Uterus (tissue), 4 donors: ENCODE data around the gene SUGCT. TPM values are rescaled to one million over a fixed set of nuclear protein-coding genes. Genes with fewer than 3 reads are reported as not detected.
"Not testable (repeated sequence)": the region's sequence is repeated elsewhere in the genome, so short reads cannot be mapped to it uniquely, and the experiment has no call there.

ENCODE experiments used
- DNase-seq, 2 donors: peaks; one replicate each; pipeline ENCODE4 v3.0.0-alpha.2; 2019 to 2020
- H3K27ac ChIP-seq, 2 donors: fragments of 200-600 bp; sonication (generic); 1 replicate in 1 of 2; 2 replicates in 1 of 2; pipeline ENCODE4 v1.5.1; 2016 to 2018
- H3K27me3 ChIP-seq, 2 donors: fragments of 200-600 bp; sonication (generic); one replicate each; pipeline ENCODE4 v1.5.1; 2018 to 2019; ENCODE audit warnings: control low read depth in 1 of 2
- H3K36me3 ChIP-seq, 2 donors: fragments of 200-600 bp; sonication (generic); one replicate each; pipeline ENCODE4 v1.5.1; 2019; ENCODE audit warnings: control low read depth in 1 of 2
- H3K4me1 ChIP-seq, 2 donors: fragments of 200-600 bp; sonication (generic); one replicate each; pipeline ENCODE4 v1.5.1; 2018 to 2019; ENCODE audit warnings: control low read depth in 1 of 2
- H3K4me3 ChIP-seq, 2 donors: fragments of 200-600 bp; sonication (generic); 1 replicate in 1 of 2; 2 replicates in 1 of 2; pipeline ENCODE4 v1.5.1; 2018 to 2019; ENCODE audit warnings: mild to moderate bottlenecking in 1 of 2
- H3K9me3 ChIP-seq, 2 donors: fragments of 200-600 bp; sonication (generic); one replicate each; pipeline ENCODE4 v1.5.1; 2019; ENCODE audit warnings: control low read depth in 1 of 2
- CTCF ChIP-seq, 4 experiments: fragments of 200-600 bp in 2 of 4; fragments of 450-650 bp in 2 of 4; sonication (generic) in 2 of 4; IDR thresholded peaks; one replicate each; pipeline ENCODE4 v1.5.1; 2016 to 2019; ENCODE audit warnings: antibody characterized with exemption in 4 of 4, mild to moderate bottlenecking in 2 of 4, moderate library complexity in 1 of 4
- POLR2A ChIP-seq, 2 donors: fragments of 450-650 bp; IDR thresholded peaks; one replicate each; pipeline ENCODE4 v1.6.1; 2016; ENCODE audit warnings: antibody characterized with exemption in 2 of 2, mild to moderate bottlenecking in 1 of 2, moderate library complexity in 1 of 2
- intact Hi-C: fragments of 100-400 bp; cut with DNase I; formaldehyde crosslinking; loops from one replicate; pipeline ENCODE4 v1.15.1; 2023; ENCODE audit warnings: low total_unique reads
- total RNA-seq, 4 donors: library from RNA; depleted of rRNA in 3 of 4; stranded (reverse); fragments of >200 nt in 3 of 4; gene quantifications; one replicate each; pipeline versions ENCODE4 v1.1.0 to v1.2.4, GENCODE V29; 2014 to 2023
- donor health status: DM: yes; HTN: yes; CAD: no.

The SUGCT gene
- total RNA-seq, 4 donors from 2014 or later = 2.0 to 9.6 (median 6.3) TPM; not detected in 1

- TF ChIP-seq CTCF (IDR thresholded peaks at IDR 0.05) (no peak), POLR2A (IDR thresholded peaks at IDR 0.05) (no peak)
- no peak overlapping the region for H3K27ac ChIP-seq
- DNase-seq = no peak
- H3K4me1 ChIP-seq = peaks cover 3 to 4% of the 10 kb centered on the region in 2 donors
- no peaks in the 10 kb centered on the region for H3K36me3 ChIP-seq
- intact Hi-C loops = no loop called here
- H3K4me3 ChIP-seq = no peak overlapping the region
- no peaks in the 10 kb centered on the region for H3K27me3 ChIP-seq
- H3K9me3 ChIP-seq = no peaks in the 10 kb centered on the region
These were observed 31.9 kb upstream of the SUGCT start for GRCh38 chr7:40102897-40103296.

GRCh38 chr7:40105879-40106473, 28.8 kb upstream of the SUGCT start:
- Histone ChIP-seq H3K27me3 (no peaks in the 10 kb centered on the region), H3K4me1 (no peaks in the 10 kb centered on the region), H3K36me3 (no peaks in the 10 kb centered on the region), H3K27ac (no peak overlapping the region), H3K4me3 (no peak overlapping the region), H3K9me3 (no peaks in the 10 kb centered on the region)
- intact Hi-C loops = no loop called here
- TF ChIP-seq CTCF (IDR thresholded peaks at IDR 0.05) = no peak
- no peak for TF ChIP-seq POLR2A (IDR thresholded peaks at IDR 0.05)
- DNase-seq = no peak

GRCh38 chr7:40115936-40116335, 18.9 kb upstream of the SUGCT start:
- intact Hi-C loops = no loop called here
- Histone ChIP-seq H3K4me3 (no peak overlapping the region), H3K27me3 (no peaks in the 10 kb centered on the region), H3K36me3 (no peaks in the 10 kb centered on the region), H3K27ac (no peak overlapping the region), H3K9me3 (no peaks in the 10 kb centered on the region), H3K4me1 (no peaks in the 10 kb centered on the region)
- TF ChIP-seq POLR2A (IDR thresholded peaks at IDR 0.05) (no peak), CTCF (IDR thresholded peaks at IDR 0.05) (no peak)
- DNase-seq = no peak

GRCh38 chr7:40117199-40117598, 17.6 kb upstream of the SUGCT start:
- DNase-seq, H3K27ac ChIP-seq, intact Hi-C loops, H3K4me1 ChIP-seq, H3K36me3 ChIP-seq, H3K9me3 ChIP-seq, H3K4me3 ChIP-seq, H3K27me3 ChIP-seq: not testable (repeated sequence)

- intact Hi-C loops, H3K4me1 ChIP-seq, H3K27me3 ChIP-seq, H3K9me3 ChIP-seq, H3K36me3 ChIP-seq, DNase-seq, H3K4me3 ChIP-seq, H3K27ac ChIP-seq: not testable (repeated sequence)
These were observed 16.6 kb upstream of the SUGCT start for GRCh38 chr7:40118201-40118600.

GRCh38 chr7:40120020-40120419, 14.8 kb upstream of the SUGCT start:
- H3K27ac ChIP-seq = no peak overlapping the region
- no peaks in the 10 kb centered on the region for H3K9me3 ChIP-seq
- DNase-seq = no peak
- no peak overlapping the region for H3K4me3 ChIP-seq
- no peak for TF ChIP-seq CTCF (IDR thresholded peaks at IDR 0.05)
- TF ChIP-seq POLR2A (IDR thresholded peaks at IDR 0.05) = no peak
- H3K4me1 ChIP-seq = no peaks in the 10 kb centered on the region
- intact Hi-C loops = no loop called here
- no peaks in the 10 kb centered on the region for H3K36me3 ChIP-seq
- no peaks in the 10 kb centered on the region for H3K27me3 ChIP-seq

GRCh38 chr7:40122100-40122939, 12.5 kb upstream of the SUGCT start:
- H3K27me3 ChIP-seq, H3K27ac ChIP-seq, H3K4me1 ChIP-seq, H3K36me3 ChIP-seq, DNase-seq, intact Hi-C loops, H3K4me3 ChIP-seq, H3K9me3 ChIP-seq: not testable (repeated sequence)
